ENCODE data around the gene LINC00237.
A peak's percentile ranks its signal among the peaks of the same experiment; 100 is the strongest.

Gene LINC00237

DNA sequence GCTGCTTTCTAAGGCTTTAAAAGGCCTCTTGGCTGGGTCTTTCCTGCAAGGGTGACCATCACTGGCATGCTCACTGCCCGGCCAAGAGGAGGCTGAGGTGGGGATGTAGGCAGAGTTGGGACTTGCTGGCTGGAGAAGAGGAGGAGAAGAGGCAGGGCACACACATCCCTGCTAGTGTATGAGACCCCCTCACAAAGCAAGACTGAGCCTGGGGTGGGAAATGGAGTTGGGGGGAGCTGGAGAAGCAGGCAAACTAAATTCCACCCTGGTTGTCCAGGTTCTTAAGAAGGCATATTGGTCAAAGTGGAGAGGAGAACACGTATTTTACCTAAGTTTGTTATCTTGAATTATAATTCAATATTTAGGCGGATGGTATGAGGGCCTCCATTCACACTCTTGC lies 18.0 kb upstream of the LINC00237 start:
- Histone ChIP-seq H3K4me1 (ENCODE audit: control insufficient read depth, insufficient read depth, low read length) (peaks cover 7% of the 10 kb centered on the region), H3K9ac (ENCODE audit: low read length) (no peak overlapping the region), H3K27me3 (replicated peaks; ENCODE audit: control insufficient read depth, insufficient read depth, low read length) (no peaks in the 10 kb centered on the region), H3K4me3 (ENCODE audit: low read length) (no peak overlapping the region), H3K36me3 (ENCODE audit: control insufficient read depth, insufficient read depth, low read length, severe bottlenecking) (no peaks in the 10 kb centered on the region), H3K9me3 (ENCODE audit: control insufficient read depth, low read length) (no peaks in the 10 kb centered on the region)
- no peak for DNase-seq (ENCODE audit: low read depth)

DNA sequence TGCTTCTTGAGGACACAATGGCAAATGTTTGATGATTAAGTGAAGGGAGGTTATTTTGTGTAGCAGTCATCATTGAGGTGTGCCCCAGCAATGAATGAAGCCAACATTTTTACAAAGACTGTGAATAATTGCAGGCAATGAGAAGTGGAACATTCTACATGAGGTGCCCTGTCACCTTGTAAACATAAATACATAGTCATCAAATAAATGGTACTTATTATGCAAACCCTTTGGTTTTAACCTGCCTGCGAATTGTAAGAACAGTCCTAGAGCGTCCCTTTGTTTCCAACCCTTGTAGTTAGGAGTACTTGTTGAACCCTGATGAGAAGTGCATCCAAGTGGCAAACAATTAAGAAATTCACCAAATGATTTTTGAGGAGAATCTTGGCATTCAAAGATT lies 12.6 kb upstream of the LINC00237 start:
- no peaks in the 10 kb centered on the region for H3K9me3 ChIP-seq (ENCODE audit: control insufficient read depth, low read length)
- peaks cover 30% of the 10 kb centered on the region for H3K27me3 ChIP-seq (replicated peaks; ENCODE audit: control insufficient read depth, insufficient read depth, low read length)
- no peak overlapping the region for H3K4me3 ChIP-seq (ENCODE audit: low read length)
- no peak overlapping the region for H3K9ac ChIP-seq (ENCODE audit: low read length)
- H3K36me3 ChIP-seq (ENCODE audit: control insufficient read depth, insufficient read depth, low read length, severe bottlenecking): no peaks in the 10 kb centered on the region
- no peak for DNase-seq (ENCODE audit: low read depth)
- no peaks in the 10 kb centered on the region for H3K4me1 ChIP-seq (ENCODE audit: control insufficient read depth, insufficient read depth, low read length)

DNA sequence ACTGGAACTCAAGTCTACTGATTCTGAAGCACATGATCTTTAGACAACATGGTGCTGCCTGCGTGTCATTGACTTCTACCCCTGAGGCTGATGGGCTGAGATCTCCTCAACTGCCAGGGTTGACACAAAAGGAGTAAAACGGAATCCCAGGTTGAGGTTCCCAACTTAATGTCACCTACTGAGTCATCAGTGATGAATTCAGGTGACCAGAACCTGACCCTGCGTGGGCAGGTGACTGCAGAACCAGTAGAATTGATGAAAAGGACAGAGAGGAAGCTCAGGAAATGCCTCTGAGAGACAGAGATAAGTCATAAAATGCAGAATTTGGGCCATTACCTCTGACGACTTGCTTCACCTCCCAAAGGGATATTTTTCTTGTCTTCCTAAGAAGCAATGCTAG lies 12.0 kb upstream of the LINC00237 start:
- DNase-seq (ENCODE audit: low read depth): no peak
- H3K9ac ChIP-seq (ENCODE audit: low read length): no peak overlapping the region
- H3K27me3 ChIP-seq (replicated peaks; ENCODE audit: control insufficient read depth, insufficient read depth, low read length): peaks cover 35% of the 10 kb centered on the region
- no peak overlapping the region for H3K4me3 ChIP-seq (ENCODE audit: low read length)
- no peaks in the 10 kb centered on the region for H3K4me1 ChIP-seq (ENCODE audit: control insufficient read depth, insufficient read depth, low read length)
- no peaks in the 10 kb centered on the region for H3K9me3 ChIP-seq (ENCODE audit: control insufficient read depth, low read length)
- H3K36me3 ChIP-seq (ENCODE audit: control insufficient read depth, insufficient read depth, low read length, severe bottlenecking): no peaks in the 10 kb centered on the region

DNA sequence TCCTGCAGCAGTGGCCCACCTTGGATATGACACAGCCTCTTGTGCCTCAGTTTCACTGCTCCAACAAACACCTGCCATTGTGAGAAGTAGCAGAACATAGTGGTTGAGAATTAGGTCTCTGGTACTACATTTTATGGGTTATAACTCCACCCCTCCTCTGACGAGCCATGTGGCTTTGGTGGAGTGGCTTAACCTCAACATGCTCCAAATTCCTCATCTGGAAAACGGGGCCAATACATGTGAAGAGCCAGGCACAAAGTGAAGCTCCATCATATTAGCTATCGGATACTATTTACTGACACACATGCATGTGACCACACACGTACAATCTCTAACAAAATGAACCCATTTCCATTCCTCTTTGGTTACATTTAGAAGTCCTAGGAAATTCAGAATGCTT lies 11.4 kb upstream of the LINC00237 start:
- H3K4me1 ChIP-seq (ENCODE audit: control insufficient read depth, insufficient read depth, low read length): no peaks in the 10 kb centered on the region
- peaks cover 38% of the 10 kb centered on the region for H3K27me3 ChIP-seq (replicated peaks; ENCODE audit: control insufficient read depth, insufficient read depth, low read length)
- H3K9me3 ChIP-seq (ENCODE audit: control insufficient read depth, low read length): no peaks in the 10 kb centered on the region
- H3K4me3 ChIP-seq (ENCODE audit: low read length): no peak overlapping the region
- H3K9ac ChIP-seq (ENCODE audit: low read length): no peak overlapping the region
- H3K36me3 ChIP-seq (ENCODE audit: control insufficient read depth, insufficient read depth, low read length, severe bottlenecking): no peaks in the 10 kb centered on the region
- DNase-seq (ENCODE audit: low read depth): no peak

DNA sequence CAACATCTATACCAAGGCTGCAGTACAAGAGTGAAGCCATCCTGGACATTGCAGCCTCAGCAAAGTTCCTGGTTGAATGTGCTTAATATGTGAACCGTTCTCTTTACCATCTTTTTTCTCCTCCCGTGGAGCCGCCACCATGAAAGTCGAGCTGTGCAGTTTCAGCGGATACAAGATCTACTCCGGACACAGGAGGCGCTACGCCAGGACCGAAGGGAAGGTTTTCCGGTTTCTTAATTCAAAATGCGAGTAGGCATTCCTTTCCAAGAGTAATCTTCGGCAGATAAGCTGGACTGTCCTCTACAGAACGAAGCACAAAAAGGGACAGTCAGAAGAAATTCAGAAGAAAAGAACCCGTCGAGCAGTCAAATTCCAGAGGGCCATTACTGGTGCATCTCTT lies 8.4 kb upstream of the LINC00237 start:
- H3K9ac ChIP-seq (ENCODE audit: low read length): no peak overlapping the region
- no peak overlapping the region for H3K4me3 ChIP-seq (ENCODE audit: low read length)
- no peaks in the 10 kb centered on the region for H3K36me3 ChIP-seq (ENCODE audit: control insufficient read depth, insufficient read depth, low read length, severe bottlenecking)
- no peaks in the 10 kb centered on the region for H3K9me3 ChIP-seq (ENCODE audit: control insufficient read depth, low read length)
- no peaks in the 10 kb centered on the region for H3K4me1 ChIP-seq (ENCODE audit: control insufficient read depth, insufficient read depth, low read length)
- DNase-seq (ENCODE audit: low read depth): no peak
- H3K27me3 ChIP-seq (replicated peaks; ENCODE audit: control insufficient read depth, insufficient read depth, low read length): peaks cover 48% of the 10 kb centered on the region

DNA sequence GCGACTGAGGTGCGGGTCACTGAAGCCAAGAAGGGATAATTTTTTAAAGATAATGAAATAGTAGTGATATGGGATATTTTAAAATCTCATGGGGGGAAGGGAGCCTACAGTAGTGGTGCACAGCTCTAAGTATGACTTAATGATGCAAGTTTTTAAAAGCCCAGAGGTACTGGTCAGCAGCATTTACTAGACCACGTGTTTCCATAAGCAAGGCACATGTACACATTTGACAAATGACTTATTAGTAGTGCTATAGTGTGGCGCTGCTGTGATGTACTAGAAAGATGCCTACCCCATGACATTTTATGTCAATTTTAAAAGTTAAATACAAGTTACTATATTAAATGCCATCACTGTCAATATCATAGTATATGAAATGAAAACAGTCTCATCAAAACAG lies 7.5 kb upstream of the LINC00237 start:
- Histone ChIP-seq H3K9me3 (ENCODE audit: control insufficient read depth, low read length) (no peaks in the 10 kb centered on the region), H3K27me3 (replicated peaks; ENCODE audit: control insufficient read depth, insufficient read depth, low read length) (peaks cover 48% of the 10 kb centered on the region), H3K4me1 (ENCODE audit: control insufficient read depth, insufficient read depth, low read length) (no peaks in the 10 kb centered on the region), H3K9ac (ENCODE audit: low read length) (no peak overlapping the region), H3K4me3 (ENCODE audit: low read length) (no peak overlapping the region), H3K36me3 (ENCODE audit: control insufficient read depth, insufficient read depth, low read length, severe bottlenecking) (no peaks in the 10 kb centered on the region)
- DNase-seq (ENCODE audit: low read depth): no peak

DNA sequence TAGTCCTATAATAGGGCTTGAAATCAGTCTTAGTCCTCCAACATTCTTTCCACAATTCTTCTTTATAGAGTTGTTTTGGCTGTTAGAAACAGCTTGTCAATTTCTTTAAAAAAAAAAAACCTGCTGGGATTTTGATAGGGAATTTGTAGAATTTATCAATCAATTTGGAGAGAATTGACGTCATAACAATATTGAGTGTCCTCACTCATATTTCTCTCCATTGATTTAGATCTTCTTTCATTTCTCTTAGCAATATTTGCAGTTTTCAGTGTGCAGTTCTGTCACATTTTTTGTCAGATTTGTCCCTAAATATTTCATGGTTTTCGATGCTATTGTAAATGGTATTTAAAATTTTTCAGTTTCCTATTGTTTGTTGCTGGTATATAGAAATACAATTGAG lies 5.3 kb upstream of the LINC00237 start:
- Histone ChIP-seq H3K9me3 (ENCODE audit: control insufficient read depth, low read length) (no peaks in the 10 kb centered on the region), H3K4me1 (ENCODE audit: control insufficient read depth, insufficient read depth, low read length) (no peaks in the 10 kb centered on the region), H3K9ac (ENCODE audit: low read length) (no peak overlapping the region), H3K4me3 (ENCODE audit: low read length) (no peak overlapping the region), H3K27me3 (replicated peaks; ENCODE audit: control insufficient read depth, insufficient read depth, low read length) (peaks cover 56% of the 10 kb centered on the region), H3K36me3 (ENCODE audit: control insufficient read depth, insufficient read depth, low read length, severe bottlenecking) (no peaks in the 10 kb centered on the region)
- DNase-seq (ENCODE audit: low read depth): no peak

DNA sequence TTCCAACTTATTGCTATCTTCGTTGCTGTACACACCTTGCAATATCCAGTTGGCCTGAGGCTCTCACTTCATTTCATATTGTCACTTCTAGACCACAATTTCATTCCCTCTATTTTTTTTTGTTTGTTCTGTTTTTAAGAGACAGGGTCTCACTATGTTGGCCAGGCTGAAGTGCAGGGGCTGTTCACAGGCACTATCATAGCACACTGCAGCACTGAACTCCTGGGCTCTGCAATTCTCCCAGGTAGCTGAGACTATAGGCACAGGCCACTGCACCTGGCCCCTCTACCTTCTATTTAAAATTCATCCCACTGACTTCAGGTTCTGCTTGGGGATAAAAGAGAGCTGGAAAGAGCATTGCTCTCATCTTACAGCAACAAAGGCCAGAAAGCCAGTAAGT lies 4.7 kb upstream of the LINC00237 start:
- H3K9me3 ChIP-seq (ENCODE audit: control insufficient read depth, low read length): no peaks in the 10 kb centered on the region
- no peak overlapping the region for H3K4me3 ChIP-seq (ENCODE audit: low read length)
- no peaks in the 10 kb centered on the region for H3K36me3 ChIP-seq (ENCODE audit: control insufficient read depth, insufficient read depth, low read length, severe bottlenecking)
- DNase-seq (ENCODE audit: low read depth): no peak
- H3K9ac ChIP-seq (ENCODE audit: low read length): no peak overlapping the region
- H3K4me1 ChIP-seq (ENCODE audit: control insufficient read depth, insufficient read depth, low read length): no peaks in the 10 kb centered on the region
- peaks cover 56% of the 10 kb centered on the region for H3K27me3 ChIP-seq (replicated peaks; ENCODE audit: control insufficient read depth, insufficient read depth, low read length)

DNA sequence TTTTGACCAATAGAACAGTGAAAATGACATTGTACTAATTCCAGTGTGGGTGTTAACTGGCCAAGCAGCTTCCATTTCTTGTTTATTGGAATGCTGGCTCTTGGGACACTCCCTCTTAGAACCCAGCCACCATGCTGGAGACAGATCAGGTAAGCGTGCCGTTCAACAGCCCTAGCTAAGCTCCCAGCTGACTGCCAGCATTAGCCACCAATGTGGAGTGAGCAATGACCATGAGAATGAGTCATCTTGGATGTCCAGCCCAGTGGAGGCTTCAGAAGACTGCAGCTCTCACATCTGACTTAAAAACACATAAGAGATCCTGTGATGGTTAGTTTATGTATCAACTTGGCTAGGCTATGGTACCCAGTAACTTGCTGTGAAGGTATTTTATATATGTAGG lies 3.0 kb upstream of the LINC00237 start:
- no peak overlapping the region for H3K4me3 ChIP-seq (ENCODE audit: low read length)
- H3K27me3 ChIP-seq (replicated peaks; ENCODE audit: control insufficient read depth, insufficient read depth, low read length): peaks cover 61% of the 10 kb centered on the region
- no peaks in the 10 kb centered on the region for H3K36me3 ChIP-seq (ENCODE audit: control insufficient read depth, insufficient read depth, low read length, severe bottlenecking)
- DNase-seq (ENCODE audit: low read depth): no peak
- H3K9me3 ChIP-seq (ENCODE audit: control insufficient read depth, low read length): no peaks in the 10 kb centered on the region
- H3K9ac ChIP-seq (ENCODE audit: low read length): no peak overlapping the region
- no peaks in the 10 kb centered on the region for H3K4me1 ChIP-seq (ENCODE audit: control insufficient read depth, insufficient read depth, low read length)

DNA sequence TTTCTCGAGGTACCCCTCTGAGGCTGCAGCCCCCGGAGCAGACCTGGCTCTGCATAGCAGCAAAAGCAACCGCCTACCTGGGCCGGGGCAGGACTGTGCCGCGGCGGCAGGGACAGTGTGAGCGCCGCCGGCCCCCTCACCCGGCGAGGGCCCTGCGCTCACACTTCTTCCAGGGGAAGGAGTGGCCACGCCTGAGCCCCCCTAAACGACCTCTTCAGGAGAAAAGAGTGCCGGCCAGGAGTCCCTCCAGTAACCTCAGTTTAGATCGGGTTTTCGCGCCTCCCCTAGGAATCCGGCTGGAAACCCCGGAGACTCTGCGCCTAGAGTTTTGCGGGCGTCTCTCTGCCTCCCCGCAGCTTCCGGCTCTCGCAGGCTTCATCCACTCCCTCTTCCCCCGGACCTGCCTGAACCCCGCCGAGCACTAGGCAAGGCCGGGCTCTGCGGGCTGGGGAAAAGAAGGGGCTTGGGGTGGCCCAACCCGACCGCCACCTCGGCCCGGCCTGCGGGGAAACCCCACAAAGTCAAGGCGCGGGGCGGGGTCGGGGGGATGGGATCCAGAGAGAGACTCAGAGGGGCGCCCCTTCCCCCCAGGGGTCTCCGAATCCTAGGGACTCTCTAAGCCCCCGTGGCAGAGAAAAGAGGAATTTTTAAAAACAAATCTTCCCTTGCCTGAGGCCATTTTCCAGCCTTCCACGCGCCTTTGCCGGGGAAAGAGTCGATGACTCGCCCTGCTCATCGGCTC lies 558 bp downstream of the LINC00237 start:
- Histone ChIP-seq H3K36me3 (ENCODE audit: control insufficient read depth, insufficient read depth, low read length, severe bottlenecking) (no peaks in the 10 kb centered on the region), H3K4me3 (ENCODE audit: low read length) (no peak overlapping the region)
- peak; percentile 37 for DNase-seq (ENCODE audit: low read depth)

DNA sequence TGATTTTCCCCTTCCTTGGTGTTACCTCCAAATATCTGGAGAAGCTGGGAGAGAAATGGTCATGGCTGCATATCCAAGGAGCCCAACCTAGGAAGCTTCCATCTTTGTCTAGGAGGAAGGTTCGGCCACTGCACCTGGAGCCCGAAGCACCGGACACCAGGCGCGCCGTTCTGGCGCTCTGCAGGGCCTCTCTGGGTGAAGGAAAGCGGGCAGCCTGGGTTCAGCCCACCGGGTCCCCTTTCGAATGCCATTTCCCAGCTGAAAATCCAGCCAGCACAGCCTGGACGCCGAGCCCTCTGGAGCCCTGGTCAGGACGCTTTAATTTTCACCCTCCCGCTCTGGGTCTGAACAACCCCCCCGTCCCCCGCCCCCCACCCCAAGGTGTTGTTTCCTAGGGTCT lies 1.2 kb downstream of the LINC00237 start:
- no peak overlapping the region for H3K4me3 ChIP-seq (ENCODE audit: low read length)
- no peaks in the 10 kb centered on the region for H3K36me3 ChIP-seq (ENCODE audit: control insufficient read depth, insufficient read depth, low read length, severe bottlenecking)
- H3K9ac ChIP-seq (ENCODE audit: low read length): no peak overlapping the region
- peaks cover 20% of the 10 kb centered on the region for H3K4me1 ChIP-seq (ENCODE audit: control insufficient read depth, insufficient read depth, low read length)
- peaks cover 76% of the 10 kb centered on the region for H3K27me3 ChIP-seq (replicated peaks; ENCODE audit: control insufficient read depth, insufficient read depth, low read length)
- DNase-seq (ENCODE audit: low read depth): no peak
- no peaks in the 10 kb centered on the region for H3K9me3 ChIP-seq (ENCODE audit: control insufficient read depth, low read length)

More for the DNA sequence above, 558 bp downstream of the LINC00237 start:
- Histone ChIP-seq H3K4me1 (ENCODE audit: control insufficient read depth, insufficient read depth, low read length) (peaks cover 16% of the 10 kb centered on the region), H3K9ac (ENCODE audit: low read length) (no peak overlapping the region), H3K9me3 (ENCODE audit: control insufficient read depth, low read length) (no peaks in the 10 kb centered on the region), H3K27me3 (replicated peaks; ENCODE audit: control insufficient read depth, insufficient read depth, low read length) (peaks cover 71% of the 10 kb centered on the region)

DNA sequence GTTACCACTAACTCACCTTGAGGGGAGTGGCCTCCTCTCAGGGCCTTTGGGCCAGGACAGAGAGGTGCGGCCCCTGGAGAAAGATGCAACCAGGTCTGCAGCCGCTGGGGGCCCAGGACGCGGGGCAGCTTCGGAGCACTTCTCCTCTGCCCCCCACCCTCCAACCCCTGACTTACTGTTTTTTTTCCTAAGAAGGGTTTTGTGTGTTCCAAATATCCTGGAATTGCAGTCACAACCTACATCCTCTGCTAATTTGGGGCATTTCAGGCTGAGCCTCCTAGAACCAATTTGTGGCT lies 1.7 kb downstream of the LINC00237 start:
- H3K4me3 ChIP-seq (ENCODE audit: low read length): no peak overlapping the region

More for the DNA sequence above, 1.7 kb downstream of the LINC00237 start:
- Histone ChIP-seq H3K27me3 (replicated peaks; ENCODE audit: control insufficient read depth, insufficient read depth, low read length) (peaks cover 79% of the 10 kb centered on the region), H3K36me3 (ENCODE audit: control insufficient read depth, insufficient read depth, low read length, severe bottlenecking) (no peaks in the 10 kb centered on the region), H3K4me1 (ENCODE audit: control insufficient read depth, insufficient read depth, low read length) (peaks cover 20% of the 10 kb centered on the region), H3K9me3 (ENCODE audit: control insufficient read depth, low read length) (no peaks in the 10 kb centered on the region), H3K9ac (ENCODE audit: low read length) (no peak overlapping the region)
- no peak for DNase-seq (ENCODE audit: low read depth)

All from adipocyte (in vitro differentiated cells).